ENCODE data around the gene CNTN4. TPM values are rescaled to one million over a fixed set of nuclear protein-coding genes. Genes with fewer than 3 reads are reported as not detected.

The CNTN4 gene
- total and polyA plus RNA-seq, 2 of the 8 experiments (the other 6 are each of a cell fraction or from before 2014, with no cell fraction given) = 0.41 to 2.2 TPM

- Histone ChIP-seq H3K14ac (ENCODE audit: insufficient read length) (no peak overlapping the region), H4K91ac (replicated peaks; ENCODE audit: insufficient read length, low read length) (no peak overlapping the region), H3K9ac (replicated peaks in 1 of 4; ENCODE audit: extremely low read depth in 1 of 4, low read depth in 3 of 4, low read length in 3 of 4) (no peak overlapping the region), H3K9me3 (ENCODE audit: insufficient read depth in 2 of 2, low read depth in 1 of 2, low read length in 1 of 2) (no peaks in the 10 kb centered on the region), H2BK15ac (ENCODE audit: low read length) (no peak overlapping the region), H2AFZ (ENCODE audit: low read length) (no peak overlapping the region), H3K23ac (ENCODE audit: insufficient read length) (no peak overlapping the region), H4K5ac (ENCODE audit: insufficient read length, low read depth, low read length) (no peak overlapping the region), H3K4me1 (replicated peaks in 1 of 4; ENCODE audit: control insufficient read depth in 3 of 4, insufficient read depth in 4 of 4, low read length in 3 of 4) (no peaks in the 10 kb centered on the region), H2BK120ac (replicated peaks; ENCODE audit: low read depth, low read length) (no peak overlapping the region), H2BK20ac (ENCODE audit: low read length) (no peak overlapping the region), H4K20me1 (replicated peaks in 1 of 2; ENCODE audit: control insufficient read depth in 1 of 2, insufficient read depth in 2 of 2, low read length in 2 of 2) (no peaks in the 10 kb centered on the region), H3K23me2 (ENCODE audit: low read depth, low read length) (no peaks in the 10 kb centered on the region), H3K4me2 (ENCODE audit: insufficient read depth in 1 of 2, low read depth in 2 of 2, low read length in 2 of 2) (no peak overlapping the region), H3K4ac (replicated peaks; ENCODE audit: insufficient read length, low read depth, low read length) (no peak overlapping the region), H3K56ac (replicated peaks; ENCODE audit: insufficient read length, low read depth, low read length) (no peak overlapping the region), H3K79me1 (ENCODE audit: low read depth, low read length) (no peaks in the 10 kb centered on the region), H3K18ac (ENCODE audit: extremely low read depth, low read length) (no peak overlapping the region), H2BK5ac (ENCODE audit: low read depth, low read length) (no peak overlapping the region), H2BK12ac (ENCODE audit: low read depth, low read length) (no peak overlapping the region), H3K27ac (ENCODE audit: low read depth, low read length) (no peak overlapping the region), H4K8ac (ENCODE audit: extremely low read depth, insufficient read depth, low read length) (no peak overlapping the region), H3K79me2 (ENCODE audit: control insufficient read depth in 1 of 2, insufficient read depth in 2 of 2, low read length in 2 of 2) (no peaks in the 10 kb centered on the region), H2AK5ac (ENCODE audit: low read depth, low read length) (no peak overlapping the region), H3K4me3 (ENCODE audit: extremely low read depth in 1 of 4, insufficient read depth in 2 of 4, low read depth in 3 of 4, low read length in 4 of 4) (no peak overlapping the region), H3K27me3 (replicated peaks in 1 of 4; ENCODE audit: control insufficient read depth in 3 of 4, extremely low read depth in 1 of 4, insufficient read depth in 3 of 4, low read length in 3 of 4) (no peaks in the 10 kb centered on the region), H3K36me3 (ENCODE audit: control insufficient read depth in 2 of 4, insufficient read depth in 4 of 4, low read length in 3 of 4) (no peaks in the 10 kb centered on the region)
- DNase-seq (ENCODE audit: low read depth in 1 of 2, low spot score in 2 of 2) (no peak), FAIRE-seq (no peak)
- WGBS, 2 experiments (ENCODE audit: extremely low coverage in 1 of 2, insufficient coverage in 1 of 2, insufficient read length in 1 of 2, insufficient replicate concordance in 2 of 2, low coverage in 1 of 2, low lambda C conversion rate in 2 of 2, missing lambda C conversion rate in 1 of 2) = 96% methylated on average over 1 of the region's 1 CpG; no CpG with 5 or more reads in 1 of the 2 experiments
- ChIA-PET POLR2A (ENCODE audit: partially characterized antibody) (no interaction called here), CTCF (ENCODE audit: partially characterized antibody) (interaction anchor here (0.9 to 1.2 kb wide), 2 partner anchors 13 to 451 kb away, joined by 3 to 4 read pairs; no protein-coding TSS in a partner anchor)
- TF ChIP-seq JUND (IDR thresholded peaks at IDR 0.05; ENCODE audit: low read length) (no peak), USF2 (IDR thresholded peaks at IDR 0.05; ENCODE audit: low read length) (no peak), CREB1 (IDR thresholded peaks at IDR 0.05) (no peak), TAF1 (IDR thresholded peaks at IDR 0.05; ENCODE audit: low read depth, low read length) (no peak), RXRA (IDR thresholded peaks at IDR 0.05; ENCODE audit: insufficient read depth, low read depth, low read length) (no peak), SIN3A (conservative IDR thresholded peaks at IDR 0.05 in 1 of 2, IDR thresholded peaks at IDR 0.05 in 1 of 2; ENCODE audit: low read depth in 1 of 2, low read length in 2 of 2) (no peak), CBX8 (IDR thresholded peaks at IDR 0.05; ENCODE audit: borderline replicate concordance, low read depth, low read length) (no peak)
Measured at GRCh38 chr3:2861920-2862319, 763.3 kb downstream of the CNTN4 start.
